Neuronal stem cell (in vitro differentiated cells): Measurements from ENCODE around the gene IQGAP3.
A peak's percentile ranks its signal among the peaks of the same experiment; 100 is the strongest.

ENCODE experiments used
- DNase-seq: peaks from one replicate; pipeline ENCODE4 v3.0.0-alpha.2; 2013; ENCODE audit warnings: low spot score
- H2AFZ ChIP-seq: one replicate; pipeline ENCODE4 v1.6.1; 2013; ENCODE audit warnings: mild to moderate bottlenecking, low read length, inconsistent platforms
- H2AK5ac ChIP-seq: 2 replicates; pipeline ENCODE4 v1.6.1; 2013; ENCODE audit warnings: low read depth, mild to moderate bottlenecking, inconsistent platforms, low read length, moderate library complexity, mixed read lengths
- H2BK120ac ChIP-seq: 2 replicates; pipeline ENCODE4 v1.6.1; 2013; ENCODE audit warnings: low read depth, mild to moderate bottlenecking, inconsistent platforms, low read length, moderate library complexity, mixed read lengths
- H2BK12ac ChIP-seq: one replicate; pipeline ENCODE4 v1.6.1; 2013; ENCODE audit warnings: low read length, inconsistent platforms
- H2BK15ac ChIP-seq: 2 replicates; pipeline ENCODE4 v1.6.1; 2013; ENCODE audit warnings: mild to moderate bottlenecking, low read length, inconsistent platforms, mixed read lengths
- H2BK5ac ChIP-seq: one replicate; pipeline ENCODE4 v1.6.1; 2013; ENCODE audit warnings: inconsistent platforms, mild to moderate bottlenecking, low read length, moderate library complexity
- H3K14ac ChIP-seq: one replicate; pipeline ENCODE4 v1.6.1; 2013; ENCODE audit warnings: low read length, inconsistent platforms
- H3K18ac ChIP-seq: 2 replicates; pipeline ENCODE4 v1.6.1; 2013; ENCODE audit warnings: low read length, inconsistent platforms
- H3K23ac ChIP-seq: 2 replicates; pipeline ENCODE4 v1.6.1; 2013; ENCODE audit warnings: low read depth, mild to moderate bottlenecking, mixed read lengths, low read length, inconsistent platforms; ENCODE audit not compliant: poor library complexity
- H3K27ac ChIP-seq: replicated peaks from 3 replicates; pipeline ENCODE4 v1.5.1; 2013; ENCODE audit warnings: low read length, inconsistent platforms
- H3K27me3 ChIP-seq, 3 experiments: 2 replicates each; pipeline ENCODE4 v1.6.1; 2013; ENCODE audit warnings: low read length in 3 of 3, mild to moderate bottlenecking in 2 of 3, inconsistent platforms in 1 of 3, low read depth in 1 of 3, mixed read lengths in 1 of 3, moderate library complexity in 1 of 3; ENCODE audit not compliant: control insufficient read depth in 3 of 3, insufficient read depth in 3 of 3
- H3K36me3 ChIP-seq, 2 donors: replicated peaks in 1 of 2; 2 replicates each; pipeline ENCODE4 v1.6.1; 2013; ENCODE audit warnings: low read length in 2 of 2; ENCODE audit not compliant: control insufficient read depth in 2 of 2, insufficient read depth in 2 of 2
- H3K4ac ChIP-seq: 2 replicates; pipeline ENCODE4 v1.6.1; 2013; ENCODE audit warnings: inconsistent platforms, mild to moderate bottlenecking, low read length, moderate library complexity
- H3K4me1 ChIP-seq, 2 donors: 1 replicate in 1 of 2; 2 replicates in 1 of 2; pipeline ENCODE4 v1.6.1; 2013; ENCODE audit warnings: low read length in 2 of 2, low read depth in 1 of 2; ENCODE audit not compliant: control insufficient read depth in 2 of 2, insufficient read depth in 1 of 2
- H3K4me2 ChIP-seq: one replicate; pipeline ENCODE4 v1.6.1; 2013; ENCODE audit warnings: mild to moderate bottlenecking, low read length, inconsistent platforms; ENCODE audit not compliant: insufficient read depth, poor library complexity, severe bottlenecking
- H3K4me3 ChIP-seq, 2 donors: 2 replicates each; pipeline ENCODE4 v1.5.1; 2013; ENCODE audit warnings: low read length in 2 of 2, mild to moderate bottlenecking in 2 of 2, inconsistent platforms in 1 of 2, moderate library complexity in 1 of 2
- H3K79me1 ChIP-seq: one replicate; pipeline ENCODE4 v1.6.1; 2013; ENCODE audit warnings: low read depth, mild to moderate bottlenecking, inconsistent platforms, low read length, moderate library complexity
- H3K9ac ChIP-seq: one replicate; pipeline ENCODE4 v1.6.1; 2013; ENCODE audit warnings: mild to moderate bottlenecking, low read depth, low read length, inconsistent platforms; ENCODE audit not compliant: poor library complexity
- H3K9me3 ChIP-seq, 2 donors: replicated peaks in 1 of 2; 2 replicates each; pipeline versions ENCODE3 to v1.6.1; 2013; ENCODE audit warnings: low read length in 2 of 2, mild to moderate bottlenecking in 2 of 2, inconsistent platforms in 1 of 2, low read depth in 1 of 2, mixed read lengths in 1 of 2, moderate library complexity in 1 of 2; ENCODE audit not compliant: control insufficient read depth in 2 of 2, insufficient read depth in 1 of 2
- H4K8ac ChIP-seq: one replicate; pipeline ENCODE4 v1.6.1; 2013; ENCODE audit warnings: low read depth, mild to moderate bottlenecking, inconsistent platforms, low read length, moderate library complexity
- H4K91ac ChIP-seq: one replicate; pipeline ENCODE4 v1.6.1; 2013; ENCODE audit warnings: low read length, low read depth, mild to moderate bottlenecking, inconsistent platforms; ENCODE audit not compliant: poor library complexity
- WGBS, 2 donors: extraction: QIAGEN DNeasy Blood & Tissue Kit; methylation state at CpG; one replicate each; pipeline ENCODE4 v1.1.7; 2013; ENCODE audit warnings: missing lambda C conversion rate in 2 of 2, mixed read lengths in 1 of 2; ENCODE audit not compliant: insufficient read length in 2 of 2, insufficient replicate concordance in 1 of 2; ENCODE audit errors: extremely low coverage in 2 of 2; 5-methylcytosine and 5-hydroxymethylcytosine counted together

The IQGAP3 gene

DNA sequence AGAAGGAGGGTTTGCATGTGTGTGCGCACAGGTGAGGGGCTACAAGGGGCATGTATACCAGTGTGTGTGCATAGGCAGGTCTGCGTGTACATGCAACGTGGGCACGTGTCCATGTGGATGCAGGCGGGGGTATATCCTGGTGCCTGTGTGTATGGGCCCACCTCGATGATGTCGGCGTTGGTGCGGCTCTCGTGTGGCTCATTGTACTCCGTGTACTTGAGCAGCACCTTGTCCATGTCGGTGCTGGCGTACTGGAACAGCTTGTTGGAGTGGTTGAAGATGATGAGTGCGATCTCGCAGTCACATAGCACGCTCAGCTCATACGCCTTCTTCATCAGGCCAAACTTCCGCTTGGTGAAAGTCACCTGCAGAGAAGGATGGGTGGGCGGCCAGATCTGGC is 90.1 kb downstream of the IQGAP3 start:
- Histone ChIP-seq H3K36me3 (peaks cover 25 to 54% of the 10 kb centered on the region in 2 donors), H2BK5ac (no peak overlapping the region)

DNA sequence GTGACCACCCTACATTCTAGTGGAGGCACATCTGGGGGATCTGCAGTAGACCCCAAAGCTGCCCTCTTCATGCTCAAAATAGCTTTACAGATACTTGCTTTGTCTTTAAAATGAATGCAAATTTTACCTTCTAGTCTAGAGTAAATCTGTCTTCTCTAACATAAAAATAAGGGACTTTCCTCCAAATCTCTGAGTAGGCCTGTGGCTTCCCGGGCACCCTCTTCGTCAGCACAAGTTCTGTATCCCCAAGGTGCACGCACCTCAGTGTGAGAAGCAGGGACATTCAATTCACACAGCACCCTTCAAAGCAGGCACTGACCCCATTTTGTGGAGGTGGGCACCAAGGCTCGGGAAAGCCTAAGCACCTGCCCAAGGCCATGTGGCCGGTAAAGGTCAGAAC is 90.8 kb downstream of the IQGAP3 start:
- Histone ChIP-seq H3K14ac (no peak overlapping the region), H3K27me3 (no peaks in the 10 kb centered on the region), H2BK12ac (no peak overlapping the region), H4K8ac (no peak overlapping the region), H3K23ac (no peak overlapping the region), H3K18ac (no peak overlapping the region), H3K9me3 (no peaks in the 10 kb centered on the region), H3K4ac (no peak overlapping the region), H4K91ac (no peak overlapping the region), H3K4me1 (peaks cover 0 to 3% of the 10 kb centered on the region in 2 donors), H2BK15ac (no peak overlapping the region), H3K27ac (no peak overlapping the region), H3K79me1 (peaks cover 4% of the 10 kb centered on the region), H3K36me3 (peaks cover 25 to 62% of the 10 kb centered on the region in 2 donors), H2AFZ (no peak overlapping the region), H3K9ac (no peak overlapping the region), H3K4me2 (no peak overlapping the region), H2BK120ac (no peak overlapping the region), H3K4me3 (no peak overlapping the region), H2AK5ac (no peak overlapping the region), H2BK5ac (no peak overlapping the region)
- no peak for DNase-seq
- no CpG with 5 or more reads among the region's 5 CpGs for WGBS, 2 donors

More for the DNA sequence above, 90.1 kb downstream of the IQGAP3 start:
- H2AK5ac ChIP-seq, result no peak overlapping the region
- WGBS, 2 donors, result no CpG with 5 or more reads among the region's 19 CpGs
- H2BK15ac ChIP-seq, result no peak overlapping the region
- H3K4me3 ChIP-seq, result no peak overlapping the region
- H3K4me2 ChIP-seq, result no peak overlapping the region
- no peak overlapping the region for H3K4ac ChIP-seq
- H3K27me3 ChIP-seq, result no peaks in the 10 kb centered on the region
- peaks cover under 1 to 2% of the 10 kb centered on the region in 2 donors for H3K4me1 ChIP-seq
- no peaks in the 10 kb centered on the region for H3K9me3 ChIP-seq
- no peak overlapping the region for H3K14ac ChIP-seq
- H2BK120ac ChIP-seq, result no peak overlapping the region
- no peak overlapping the region for H3K23ac ChIP-seq
- H4K8ac ChIP-seq, result no peak overlapping the region
- peaks cover 4% of the 10 kb centered on the region for H3K79me1 ChIP-seq
- peak overlapping the region; percentile 27 for H4K91ac ChIP-seq
- peak overlapping the region; percentile 38 for H3K9ac ChIP-seq
- H3K18ac ChIP-seq, result no peak overlapping the region
- no peak for DNase-seq
- H2AFZ ChIP-seq, result no peak overlapping the region
- no peak overlapping the region for H3K27ac ChIP-seq
- H2BK12ac ChIP-seq, result no peak overlapping the region

DNA sequence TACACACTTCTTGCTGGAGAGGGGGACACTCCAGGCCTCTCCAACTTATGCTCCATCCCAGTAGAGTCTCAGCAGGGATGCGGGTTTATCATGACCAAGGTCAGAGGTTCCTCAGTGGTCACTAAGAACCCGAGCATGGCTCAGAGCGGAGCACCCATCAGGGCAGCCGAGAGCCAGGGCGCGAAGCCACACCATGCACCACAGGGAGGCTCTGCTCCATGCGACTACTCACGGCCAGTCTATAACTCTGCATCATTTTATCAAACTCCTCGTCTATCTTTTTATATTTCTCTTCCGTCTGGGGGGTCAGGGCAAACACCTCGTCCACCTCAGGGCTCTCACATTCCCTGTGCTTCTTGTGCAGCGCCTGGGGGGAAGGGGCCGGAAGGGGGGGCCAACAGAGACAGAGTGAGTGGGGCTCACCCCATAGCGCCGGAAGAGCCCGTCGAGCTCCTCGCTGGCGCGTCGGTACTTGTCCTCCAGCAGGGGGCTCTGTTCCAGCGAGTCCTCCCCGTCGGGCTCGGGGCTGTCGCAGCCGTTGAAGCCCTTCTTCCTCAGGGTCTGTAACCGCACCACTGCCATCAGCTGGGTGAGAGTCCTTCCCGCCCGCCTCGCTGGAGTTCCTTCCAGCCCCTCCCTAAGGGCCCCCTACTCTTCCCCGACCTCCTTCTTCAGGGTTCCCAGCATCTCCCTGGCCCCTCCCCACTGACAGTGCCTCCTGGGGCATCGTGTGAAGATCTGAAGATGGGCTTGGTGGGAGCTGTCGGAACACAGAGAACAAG is 91.8 kb downstream of the IQGAP3 start:
- no peak overlapping the region for H2BK15ac ChIP-seq
- H2BK120ac ChIP-seq, result no peak overlapping the region
- no peak overlapping the region for H4K91ac ChIP-seq
- no peak overlapping the region for H2AFZ ChIP-seq
- H3K9ac ChIP-seq, result peak overlapping the region; percentile 10
- no peak overlapping the region for H3K27ac ChIP-seq
- H3K36me3 ChIP-seq, result peaks cover 30 to 71% of the 10 kb centered on the region in 2 donors
- H3K18ac ChIP-seq, result no peak overlapping the region
- no peak for DNase-seq
- no peak overlapping the region for H3K23ac ChIP-seq
- no peak overlapping the region for H3K4me2 ChIP-seq
- no peak overlapping the region for H3K4ac ChIP-seq
- no peak overlapping the region for H3K4me3 ChIP-seq
- no peaks in the 10 kb centered on the region for H3K27me3 ChIP-seq
- no peaks in the 10 kb centered on the region for H3K9me3 ChIP-seq
- peaks cover 0 to 3% of the 10 kb centered on the region in 2 donors for H3K4me1 ChIP-seq
- H2BK5ac ChIP-seq, result no peak overlapping the region
- H4K8ac ChIP-seq, result no peak overlapping the region
- H3K79me1 ChIP-seq, result no peaks in the 10 kb centered on the region
- peak overlapping the region; percentile 24 for H2AK5ac ChIP-seq
- peak overlapping the region; percentile 25 for H3K14ac ChIP-seq
- no CpG with 5 or more reads among the region's 34 CpGs for WGBS, 2 donors
- no peak overlapping the region for H2BK12ac ChIP-seq

DNA sequence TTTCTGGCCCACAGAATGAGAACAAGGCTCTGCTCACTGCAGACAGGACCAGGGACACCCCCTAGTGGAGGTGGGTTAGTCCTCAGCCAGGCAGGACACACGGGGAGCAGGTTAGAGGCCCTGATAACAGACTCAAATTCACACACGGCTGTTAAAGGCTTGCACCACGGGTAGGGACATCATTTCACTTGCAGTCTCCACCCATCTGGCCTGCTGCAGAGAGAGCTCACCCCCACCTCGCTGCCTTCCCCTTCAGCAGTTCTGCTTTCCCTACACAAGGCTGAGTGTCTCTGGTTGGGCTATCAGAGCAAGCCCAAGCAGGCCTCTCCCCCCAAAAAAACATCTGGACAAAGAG is 92.4 kb downstream of the IQGAP3 start:
- H2AFZ ChIP-seq, result no peak overlapping the region
- H3K4me2 ChIP-seq, result no peak overlapping the region
- H3K18ac ChIP-seq, result no peak overlapping the region
- no peak overlapping the region for H2AK5ac ChIP-seq
- H2BK15ac ChIP-seq, result no peak overlapping the region
- no peak overlapping the region for H3K9ac ChIP-seq
- H3K36me3 ChIP-seq, result peaks cover 33 to 77% of the 10 kb centered on the region in 2 donors
- H4K8ac ChIP-seq, result no peak overlapping the region
- no peak overlapping the region for H3K4ac ChIP-seq
- H2BK5ac ChIP-seq, result no peak overlapping the region
- H4K91ac ChIP-seq, result no peak overlapping the region
- DNase-seq, result no peak
- peaks cover 0 to 3% of the 10 kb centered on the region in 2 donors for H3K4me1 ChIP-seq
- H3K27ac ChIP-seq, result no peak overlapping the region
- H3K4me3 ChIP-seq, result no peak overlapping the region
- no peak overlapping the region for H3K23ac ChIP-seq
- H2BK12ac ChIP-seq, result no peak overlapping the region
- WGBS, 2 donors, result no CpG with 5 or more reads among the region's 4 CpGs
- H3K14ac ChIP-seq, result no peak overlapping the region
- H2BK120ac ChIP-seq, result no peak overlapping the region
- H3K27me3 ChIP-seq, result no peaks in the 10 kb centered on the region
- no peaks in the 10 kb centered on the region for H3K79me1 ChIP-seq
- H3K9me3 ChIP-seq, result peaks cover 0 to under 1% of the 10 kb centered on the region in 2 donors
